ENCODE results near the gene MAGI1.

Gene MAGI1

GRCh38 chr3:65443739-65444446 is 594.8 kb downstream of the MAGI1 start:
- DNase-seq = no peak

- peak; percentile 44 for DNase-seq
Measured at GRCh38 chr3:65439641-65440284, 599.0 kb downstream of the MAGI1 start.

DNA sequence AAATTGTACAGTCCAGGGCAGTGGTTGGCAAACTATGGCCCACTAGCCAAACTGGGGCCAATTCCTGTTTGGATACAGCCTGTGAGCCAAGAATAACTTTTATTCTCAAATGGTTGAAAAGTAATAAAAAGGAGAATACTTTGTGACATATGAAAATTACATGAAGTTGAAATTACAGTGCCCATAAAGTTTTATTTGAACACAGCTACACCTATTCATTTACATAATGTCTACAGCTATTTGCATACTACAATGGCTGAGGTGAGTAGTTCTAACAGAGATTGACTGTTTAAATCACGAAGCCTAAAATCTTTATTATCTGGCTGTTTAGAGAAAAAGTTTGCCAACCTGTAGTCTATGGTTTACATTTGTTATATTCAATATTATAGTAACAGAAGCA is 600.1 kb downstream of the MAGI1 start:
- no peak for DNase-seq

DNA sequence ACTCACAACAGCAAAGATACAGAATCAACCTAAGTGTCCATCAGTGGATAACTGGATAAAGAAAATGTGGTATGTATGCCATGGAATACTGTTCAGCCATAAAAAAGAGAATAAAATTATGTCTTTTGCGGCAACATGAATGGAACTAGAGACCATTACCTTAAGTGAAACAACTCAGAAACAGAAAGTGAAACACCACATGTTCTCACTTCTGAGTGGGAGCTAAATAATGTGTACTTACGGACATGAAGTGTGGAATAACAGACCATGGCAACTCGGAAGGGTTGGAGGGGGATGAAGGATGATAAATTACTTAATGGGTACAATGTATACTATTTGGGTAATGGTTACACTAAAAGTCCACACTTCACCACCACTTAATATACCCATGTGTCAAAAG is 600.6 kb downstream of the MAGI1 start:
- DNase-seq = no peak

- DNase-seq = peak; percentile 37
Measured at GRCh38 chr3:65436580-65436979, 602.1 kb downstream of the MAGI1 start.

GRCh38 chr3:65433480-65433879 is 605.2 kb downstream of the MAGI1 start:
- no peak for DNase-seq

- DNase-seq = no peak
Measured at GRCh38 chr3:65432388-65433003, 606.2 kb downstream of the MAGI1 start.

DNA sequence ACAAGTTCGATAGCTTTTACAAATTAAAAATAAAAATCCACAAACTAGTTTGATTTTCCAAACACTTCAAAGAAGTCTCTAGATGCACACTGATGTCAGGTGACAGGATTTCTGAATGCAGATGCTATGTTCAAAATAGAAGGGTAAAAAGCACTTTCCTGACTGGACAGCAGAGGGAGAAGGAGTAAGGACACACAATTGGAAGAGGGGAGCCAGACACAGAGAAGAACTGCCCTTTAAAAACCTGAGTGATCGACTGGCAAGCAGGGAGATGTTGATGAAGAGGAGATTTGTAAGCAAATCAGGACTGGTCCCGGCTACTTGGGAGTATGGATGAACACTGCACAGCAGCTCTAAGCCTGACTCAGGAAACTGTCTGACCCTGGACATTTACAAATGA is 612.8 kb downstream of the MAGI1 start:
- DNase-seq = no peak

DNA sequence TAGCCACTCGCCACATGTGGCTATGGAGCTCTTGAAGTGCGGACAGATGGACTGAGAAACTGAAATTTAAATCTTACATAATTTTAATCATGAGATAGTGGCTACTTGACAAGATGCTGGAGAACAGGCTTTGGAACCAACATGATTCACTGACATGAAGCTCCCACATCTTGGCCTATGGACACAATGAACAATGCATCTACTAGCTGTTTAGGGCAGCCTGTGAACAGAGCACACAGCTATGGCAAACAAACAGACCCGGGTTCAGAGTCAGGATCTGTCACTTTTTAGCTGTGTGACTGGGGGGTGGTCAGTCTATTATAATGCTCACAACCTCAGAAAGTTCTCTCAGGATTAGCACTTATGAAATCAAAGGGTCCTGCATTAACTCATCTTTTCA is 616.6 kb downstream of the MAGI1 start:
- DNase-seq = no peak

DNA sequence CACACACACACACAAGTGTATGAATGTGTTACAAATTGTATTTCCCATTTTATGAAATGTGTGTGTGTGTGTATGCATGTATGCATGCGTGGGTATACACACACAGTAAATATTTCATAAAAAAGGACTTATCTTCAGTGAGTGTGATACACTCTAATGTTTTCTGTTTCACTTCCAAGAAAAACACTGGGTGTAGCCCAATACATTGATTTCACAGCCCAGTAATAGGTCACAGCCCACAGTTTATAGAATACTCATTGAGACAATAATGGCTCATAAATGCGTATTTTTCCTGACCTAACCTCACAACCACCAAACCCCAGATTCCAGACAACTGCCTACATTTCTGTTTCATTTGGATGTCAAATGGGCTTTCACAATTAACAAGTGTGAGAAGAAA is 619.5 kb downstream of the MAGI1 start:
- no peak for DNase-seq

GRCh38 chr3:65413891-65414290 is 624.8 kb downstream of the MAGI1 start:
- no peak for DNase-seq

DNA sequence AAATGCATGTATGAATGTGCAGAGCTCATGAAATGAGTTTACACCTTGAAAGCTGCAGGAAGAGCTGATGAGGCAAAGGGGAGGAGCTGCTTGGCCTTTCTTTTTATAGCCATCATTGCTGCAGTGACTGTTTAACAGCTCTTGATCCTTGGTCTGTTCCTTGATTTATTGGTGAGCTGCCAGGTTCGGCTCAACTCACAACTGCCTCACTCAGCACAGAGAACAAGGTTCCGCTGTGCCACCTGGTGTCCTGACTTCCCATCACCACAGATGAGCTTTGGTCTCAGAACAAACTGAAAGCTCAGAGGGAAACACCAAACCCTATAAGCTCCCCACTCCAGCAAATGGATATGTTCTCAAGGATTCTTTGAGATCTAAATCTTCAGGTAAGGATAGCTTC is 626.1 kb downstream of the MAGI1 start:
- DNase-seq = peak; percentile 60

DNA sequence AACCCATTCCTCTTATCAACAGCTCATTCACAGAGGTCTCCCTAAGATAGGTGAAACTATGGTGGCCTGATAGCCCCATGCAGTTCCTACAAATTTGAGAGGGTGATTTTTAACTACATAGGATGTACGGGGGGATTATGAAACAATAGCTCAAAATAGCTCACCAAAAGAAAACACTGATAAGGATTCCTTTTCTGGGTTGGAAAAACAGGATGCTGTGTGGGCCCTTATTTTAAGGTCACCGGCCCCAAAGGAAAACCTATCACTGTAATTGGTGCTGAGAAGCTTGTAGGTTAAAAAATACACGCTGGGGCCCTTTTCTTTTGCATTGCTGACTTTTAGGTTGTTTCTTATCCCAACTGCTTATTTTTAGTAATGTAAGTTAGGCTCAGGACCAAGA is 627.4 kb downstream of the MAGI1 start:
- DNase-seq = no peak

- no peak for DNase-seq
Measured at GRCh38 chr3:65409176-65409569, 629.5 kb downstream of the MAGI1 start.

DNA sequence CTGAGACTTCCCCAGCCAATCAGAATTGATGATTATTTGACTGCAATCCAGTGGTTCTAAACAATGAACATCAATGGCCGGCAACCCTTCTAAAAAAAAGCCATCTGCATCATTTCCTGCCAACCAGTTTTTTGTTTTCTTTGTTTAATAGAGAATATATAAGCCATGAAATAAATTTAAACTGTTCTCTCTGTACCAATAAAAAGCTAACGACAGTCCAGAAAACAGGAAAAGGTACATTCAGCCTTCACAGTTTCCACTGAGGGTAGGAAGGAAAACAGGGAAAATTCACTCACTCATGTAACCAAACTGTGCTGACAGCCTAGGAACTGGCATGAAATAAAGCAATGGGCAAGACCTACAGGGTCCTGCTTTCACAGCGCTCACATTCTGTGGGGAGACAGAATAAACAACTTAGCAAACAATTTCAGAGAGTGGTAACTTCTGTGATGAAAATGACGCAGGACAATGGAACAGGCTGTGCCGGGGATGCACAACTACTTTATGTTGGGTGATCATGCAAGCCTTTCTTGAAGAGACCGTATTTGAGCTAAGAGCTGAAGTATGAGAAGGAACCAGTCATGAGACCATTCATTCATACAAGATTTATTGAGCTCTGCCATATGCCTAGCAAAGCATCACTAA is 630.1 kb downstream of the MAGI1 start:
- no peak for DNase-seq

- no peak for DNase-seq
Measured at GRCh38 chr3:65406470-65406869, 632.2 kb downstream of the MAGI1 start.

DNA sequence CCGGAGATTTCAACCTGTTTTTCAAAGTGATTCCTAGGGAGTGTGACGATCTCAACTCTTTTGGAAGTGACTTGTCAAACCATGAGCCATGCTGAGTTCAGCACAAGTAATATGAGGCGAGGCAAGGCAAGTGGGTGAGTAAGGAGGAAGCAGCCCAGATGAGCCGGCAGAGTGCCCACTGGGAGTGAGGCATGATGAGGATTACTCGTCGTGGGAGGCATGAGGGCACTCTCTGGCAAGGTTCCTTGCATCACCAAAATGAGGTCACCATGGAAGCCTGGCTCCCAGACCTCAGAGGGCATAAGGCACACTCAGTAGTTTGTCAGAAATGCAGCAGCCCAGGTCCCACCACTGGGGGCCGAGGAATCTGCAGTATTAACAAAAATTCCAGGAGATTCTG is 636.1 kb downstream of the MAGI1 start:
- DNase-seq = no peak

DNA sequence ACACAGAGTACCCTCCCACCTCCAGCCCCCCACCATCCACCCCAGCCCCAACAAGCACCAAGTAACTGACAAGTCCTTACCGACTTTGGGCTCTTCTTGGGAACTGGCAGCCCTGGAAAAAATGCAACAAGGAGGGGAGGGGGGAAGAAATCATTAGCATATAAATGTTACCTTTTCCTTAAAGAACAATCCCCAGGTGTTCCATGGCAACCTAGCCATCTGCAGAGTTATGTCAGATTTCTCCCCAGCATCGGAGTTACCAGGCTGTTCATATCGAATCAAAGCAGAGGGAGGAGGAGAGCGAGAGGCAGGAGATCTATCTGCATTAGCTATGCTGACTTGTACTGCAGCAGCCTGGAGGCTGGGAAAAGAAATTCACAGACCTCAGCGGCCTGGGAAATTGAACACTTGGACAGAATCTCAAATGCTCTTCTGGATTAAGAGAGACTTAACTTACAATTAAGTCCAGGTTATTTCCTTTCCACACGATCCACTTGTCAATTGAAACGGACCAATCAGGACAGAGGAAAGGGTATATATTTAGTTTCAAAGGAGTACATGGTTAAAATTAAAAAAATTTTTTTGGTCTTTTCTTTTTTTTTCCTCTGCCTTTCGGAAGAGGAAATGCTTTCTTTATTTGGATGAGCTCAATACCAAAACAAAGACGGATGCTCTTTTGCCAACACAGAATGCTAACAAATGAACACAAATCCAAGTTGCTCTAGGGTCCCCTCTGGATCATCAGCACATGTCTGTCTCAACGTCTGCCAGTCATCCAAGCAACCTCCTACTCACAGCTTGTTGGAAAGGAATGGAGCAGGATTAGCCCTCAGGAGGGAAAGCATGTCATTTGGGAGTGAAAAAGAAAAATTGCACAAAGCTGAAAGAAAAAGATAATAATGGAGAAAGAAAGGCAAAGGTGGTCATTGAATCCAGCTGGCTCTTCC is 637.1 kb downstream of the MAGI1 start:
- DNase-seq = no peak

GRCh38 chr3:65400899-65401298 is 637.8 kb downstream of the MAGI1 start:
- DNase-seq = no peak

GRCh38 chr3:65398953-65399352 is 639.8 kb downstream of the MAGI1 start:
- no peak for DNase-seq

- DNase-seq = no peak
Measured at GRCh38 chr3:65396078-65396477, 642.6 kb downstream of the MAGI1 start.

- DNase-seq = no peak
Measured at GRCh38 chr3:65391068-65391467, 647.6 kb downstream of the MAGI1 start.

- no peak for DNase-seq
Measured at GRCh38 chr3:65385805-65386204, 652.9 kb downstream of the MAGI1 start.

All from NCI-H1105 treated with DMSO at 0.1 percent for 48 hours (cell line).